GM19463 (cell line): ENCODE data around the gene PLD4.

Experiments used
- ATAC-seq: cut with Tn5 transposase; IDR thresholded peaks from one replicate; pipeline ENCODE4 v1.9.1; 2021; ENCODE audit warnings: mild to moderate bottlenecking, moderate library complexity; ENCODE audit not compliant: unreplicated experiment

The PLD4 gene

GRCh38 chr14:104927432-104927816, 2.7 kb downstream of the PLD4 start:
- no peak for ATAC-seq

- ATAC-seq: no peak
Observed at GRCh38 chr14:104927901-104928300, 3.2 kb downstream of the PLD4 start.

- no peak for ATAC-seq
Observed at GRCh38 chr14:104928391-104929133, 3.9 kb downstream of the PLD4 start.

GRCh38 chr14:104929268-104930230, 4.9 kb downstream of the PLD4 start:
- no peak for ATAC-seq

- ATAC-seq: no peak
Observed at GRCh38 chr14:104930526-104931303, 6.0 kb downstream of the PLD4 start.

- ATAC-seq: no peak
Observed at GRCh38 chr14:104931304-104931770, 6.7 kb downstream of the PLD4 start.

GRCh38 chr14:104931771-104932675, 7.3 kb downstream of the PLD4 start:
- no peak for ATAC-seq

GRCh38 chr14:104932676-104933631, 8.3 kb downstream of the PLD4 start:
- ATAC-seq: peak; percentile 61

GRCh38 chr14:104933746-104934733, 9.4 kb downstream of the PLD4 start:
- no peak for ATAC-seq

- no peak for ATAC-seq
Observed at GRCh38 chr14:104935026-104935650, 10.5 kb downstream of the PLD4 start.

- ATAC-seq: no peak
Observed at GRCh38 chr14:104935955-104936354, 11.3 kb downstream of the PLD4 start.

GRCh38 chr14:104936361-104937155, 11.9 kb downstream of the PLD4 start:
- no peak for ATAC-seq

GRCh38 chr14:104937161-104937560, 12.5 kb downstream of the PLD4 start:
- ATAC-seq: no peak

GRCh38 chr14:104937694-104938365, 13.2 kb downstream of the PLD4 start:
- no peak for ATAC-seq

- ATAC-seq: no peak
Observed at GRCh38 chr14:104938436-104938835, 13.8 kb downstream of the PLD4 start.

GRCh38 chr14:104938960-104939359, 14.3 kb downstream of the PLD4 start:
- ATAC-seq: no peak
